ENCODE results near the gene LARGE1. TPM values are rescaled to one million over a fixed set of nuclear protein-coding genes. Genes with fewer than 3 reads are reported as not detected.

Gene LARGE1
- total and polyA plus RNA-seq, 9 of the 15 experiments (the other 6 are each of a cell fraction or from before 2014, with no cell fraction given): 0.01 to 0.66 (median 0.14) TPM; not detected in 2

DNA sequence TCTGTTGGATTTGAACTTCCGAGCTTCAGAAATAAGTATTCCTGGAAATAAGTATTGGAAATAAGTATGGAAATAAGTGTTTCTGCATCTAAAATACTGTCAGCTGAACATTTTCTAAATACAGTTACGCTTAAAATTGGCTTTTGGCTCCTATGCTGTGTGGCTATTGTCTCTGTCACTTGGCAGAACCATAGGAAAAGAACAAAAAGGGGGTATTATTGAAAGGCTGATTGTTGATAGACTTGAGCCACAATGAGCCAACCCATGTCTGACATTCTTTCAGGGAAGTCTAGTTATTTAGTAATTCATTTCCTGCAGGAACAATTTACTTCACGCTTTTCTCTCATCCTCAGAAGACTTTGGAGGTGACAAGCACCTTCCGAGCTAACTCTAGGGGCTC, 32.5 kb upstream of the LARGE1 start (continued):
- TF ChIP-seq MYC (IDR thresholded peaks at IDR 0.05; ENCODE audit: low read depth, low read length) (no peak), MYC (CRISPR knock-in tag; IDR thresholded peaks at IDR 0.05; ENCODE audit: borderline replicate concordance, low read depth) (no peak), ZNF3 (CRISPR knock-in tag; IDR thresholded peaks at IDR 0.05) (no peak), ADNP (tag; IDR thresholded peaks at IDR 0.05) (no peak), CREBBP (IDR thresholded peaks at IDR 0.05; ENCODE audit: low read depth, low read length) (no peak), TGIF2 (CRISPR knock-in tag; IDR thresholded peaks at IDR 0.05) (no peak), ZNF217 (CRISPR knock-in tag; IDR thresholded peaks at IDR 0.05) (no peak), POLR2B (IDR thresholded peaks at IDR 0.05; ENCODE audit: low read depth, partially characterized antibody) (no peak), CHCHD3 (CRISPR knock-in tag; IDR thresholded peaks at IDR 0.05) (no peak), HIVEP1 (CRISPR knock-in tag; IDR thresholded peaks at IDR 0.05) (no peak)
- TF ChIP-seq, protein P1, sequence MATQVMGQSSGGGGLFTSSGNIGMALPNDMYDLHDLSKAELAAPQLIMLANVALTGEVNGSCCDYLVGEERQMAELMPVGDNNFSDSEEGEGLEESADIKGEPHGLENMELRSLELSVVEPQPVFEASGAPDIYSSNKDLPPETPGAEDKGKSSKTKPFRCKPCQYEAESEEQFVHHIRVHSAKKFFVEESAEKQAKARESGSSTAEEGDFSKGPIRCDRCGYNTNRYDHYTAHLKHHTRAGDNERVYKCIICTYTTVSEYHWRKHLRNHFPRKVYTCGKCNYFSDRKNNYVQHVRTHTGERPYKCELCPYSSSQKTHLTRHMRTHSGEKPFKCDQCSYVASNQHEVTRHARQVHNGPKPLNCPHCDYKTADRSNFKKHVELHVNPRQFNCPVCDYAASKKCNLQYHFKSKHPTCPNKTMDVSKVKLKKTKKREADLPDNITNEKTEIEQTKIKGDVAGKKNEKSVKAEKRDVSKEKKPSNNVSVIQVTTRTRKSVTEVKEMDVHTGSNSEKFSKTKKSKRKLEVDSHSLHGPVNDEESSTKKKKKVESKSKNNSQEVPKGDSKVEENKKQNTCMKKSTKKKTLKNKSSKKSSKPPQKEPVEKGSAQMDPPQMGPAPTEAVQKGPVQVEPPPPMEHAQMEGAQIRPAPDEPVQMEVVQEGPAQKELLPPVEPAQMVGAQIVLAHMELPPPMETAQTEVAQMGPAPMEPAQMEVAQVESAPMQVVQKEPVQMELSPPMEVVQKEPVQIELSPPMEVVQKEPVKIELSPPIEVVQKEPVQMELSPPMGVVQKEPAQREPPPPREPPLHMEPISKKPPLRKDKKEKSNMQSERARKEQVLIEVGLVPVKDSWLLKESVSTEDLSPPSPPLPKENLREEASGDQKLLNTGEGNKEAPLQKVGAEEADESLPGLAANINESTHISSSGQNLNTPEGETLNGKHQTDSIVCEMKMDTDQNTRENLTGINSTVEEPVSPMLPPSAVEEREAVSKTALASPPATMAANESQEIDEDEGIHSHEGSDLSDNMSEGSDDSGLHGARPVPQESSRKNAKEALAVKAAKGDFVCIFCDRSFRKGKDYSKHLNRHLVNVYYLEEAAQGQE (IDR thresholded peaks at IDR 0.05; ENCODE audit: borderline replicate concordance): no peak
- TF ChIP-seq, protein P1 (CRISPR knock-in tag; IDR thresholded peaks at IDR 0.05; ENCODE audit: low read depth): no peak

Data from K562 (cell line).